NCI-H2196 (cell line): ENCODE measurements around the gene ACSL5.
"Not testable (repeated sequence)": the region's sequence is repeated elsewhere in the genome, so short reads cannot be mapped to it uniquely, and the experiment has no call there.

Source experiments
- DNase-seq: peaks from one replicate; lab custom pipeline; 2025; ENCODE audit not compliant: unreplicated experiment; lab: John Stamatoyannopoulos, UW

Gene ACSL5

GRCh38 chr10:112374724-112375541 is 1.0 kb downstream of the ACSL5 start:
- DNase-seq: no peak

GRCh38 chr10:112375721-112376395 is 1.9 kb downstream of the ACSL5 start:
- DNase-seq: peak; percentile 2

- DNase-seq: no peak
Observed at GRCh38 chr10:112376396-112376790, 2.5 kb downstream of the ACSL5 start.

- DNase-seq: not testable (repeated sequence)
Observed at GRCh38 chr10:112377116-112377515, 3.2 kb downstream of the ACSL5 start.

GRCh38 chr10:112379635-112380296 is 5.8 kb downstream of the ACSL5 start:
- no peak for DNase-seq

GRCh38 chr10:112382515-112383235 is 8.8 kb downstream of the ACSL5 start:
- no peak for DNase-seq

GRCh38 chr10:112383325-112383724 is 9.4 kb downstream of the ACSL5 start:
- no peak for DNase-seq

GRCh38 chr10:112384141-112384540 is 10.2 kb downstream of the ACSL5 start:
- no peak for DNase-seq

GRCh38 chr10:112385201-112385600 is 11.3 kb downstream of the ACSL5 start:
- no peak for DNase-seq

- DNase-seq: not testable (repeated sequence)
Observed at GRCh38 chr10:112388056-112388455, 14.1 kb downstream of the ACSL5 start.

- DNase-seq: no peak
Observed at GRCh38 chr10:112388548-112388947, 14.6 kb downstream of the ACSL5 start.

- DNase-seq: no peak
Observed at GRCh38 chr10:112389271-112389822, 15.4 kb downstream of the ACSL5 start.

- DNase-seq: no peak
Observed at GRCh38 chr10:112390125-112390703, 16.3 kb downstream of the ACSL5 start.

GRCh38 chr10:112393341-112393740 is 19.4 kb downstream of the ACSL5 start:
- DNase-seq: no peak

- no peak for DNase-seq
Observed at GRCh38 chr10:112393827-112394226, 19.9 kb downstream of the ACSL5 start.

GRCh38 chr10:112394475-112394875 is 20.6 kb downstream of the ACSL5 start:
- DNase-seq: no peak

GRCh38 chr10:112395809-112396530 is 22.1 kb downstream of the ACSL5 start:
- no peak for DNase-seq

- DNase-seq: no peak
Observed at GRCh38 chr10:112397592-112397991, 23.7 kb downstream of the ACSL5 start.

GRCh38 chr10:112402917-112403316 is 29.0 kb downstream of the ACSL5 start:
- DNase-seq: no peak

GRCh38 chr10:112404617-112405016 is 30.7 kb downstream of the ACSL5 start:
- DNase-seq: no peak
